HG02852 (cell line): Measurements from ENCODE around the gene STXBP1.
A peak's percentile ranks its signal among the peaks of the same experiment; 100 is the strongest.

Experiments used
- ATAC-seq: cut with Tn5 transposase; IDR thresholded peaks from one replicate; pipeline ENCODE4 v1.9.1; 2021; ENCODE audit warnings: mild to moderate bottlenecking, moderate library complexity; ENCODE audit not compliant: unreplicated experiment

STXBP1 gene

DNA sequence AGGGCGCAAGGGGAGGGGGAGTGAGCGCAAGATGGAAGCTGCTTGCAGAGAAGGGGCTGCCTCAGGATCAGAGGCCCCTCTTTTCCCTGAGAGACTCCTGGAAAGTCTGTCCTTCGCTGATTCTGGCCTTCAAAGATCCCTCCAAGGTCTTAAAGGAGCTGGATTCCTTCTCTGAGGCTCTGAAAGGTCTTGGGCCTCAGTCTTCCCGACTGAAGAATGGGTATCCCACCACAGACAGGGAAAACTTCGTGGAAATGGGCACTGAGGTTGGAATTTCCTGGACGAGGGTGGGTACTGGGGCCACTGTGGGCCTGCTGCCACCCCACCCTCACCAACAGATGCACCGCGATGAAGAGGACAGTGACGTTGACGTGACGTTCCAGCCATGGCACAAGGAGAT lies 100.3 kb downstream of the STXBP1 start:
- no peak for ATAC-seq

GRCh38 chr9:127712867-127713266 lies 100.8 kb downstream of the STXBP1 start:
- ATAC-seq, result no peak

- no peak for ATAC-seq
Measured at GRCh38 chr9:127714020-127714750, 102.1 kb downstream of the STXBP1 start.

DNA sequence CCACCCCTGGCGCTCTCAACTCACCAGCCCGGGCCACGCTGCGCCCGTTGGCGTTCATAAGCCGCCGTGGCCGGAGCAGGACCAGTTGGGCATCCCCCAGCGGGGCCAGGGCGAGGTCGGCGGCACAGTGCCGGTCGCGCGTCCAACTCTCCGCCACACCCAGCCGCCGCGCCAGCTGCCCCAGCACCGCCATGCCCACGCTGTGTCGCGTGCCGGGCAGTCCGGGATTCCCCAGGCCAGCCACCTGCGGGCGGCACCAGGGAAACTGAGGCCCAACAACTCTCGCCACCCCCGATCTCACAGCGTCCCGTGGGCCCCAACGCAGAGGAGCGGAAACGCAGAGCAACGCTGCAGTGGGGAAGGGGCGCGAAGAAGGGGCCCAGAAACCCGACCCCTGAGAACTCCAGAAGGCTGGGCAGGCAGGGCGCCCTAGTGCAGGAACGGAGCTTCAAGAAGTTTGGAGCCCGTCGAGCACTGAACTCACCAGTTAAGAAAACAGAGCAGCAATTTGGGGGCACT lies 102.9 kb downstream of the STXBP1 start:
- peak; percentile 13 for ATAC-seq

- peak; percentile 89 for ATAC-seq
Measured at GRCh38 chr9:127715470-127716337, 103.6 kb downstream of the STXBP1 start, which contains the start of the genes PTRH1 and TTC16. Gene PTRH1, minus strand, starts transcription at chr9:127715663. Its CDS starts 24 bp downstream, at chr9:127715639. Gene TTC16, plus strand, starts transcription at chr9:127716079. Its CDS starts 67 bp downstream, at chr9:127716146.

- no peak for ATAC-seq
Measured at GRCh38 chr9:127716412-127716811, 104.3 kb downstream of the STXBP1 start.

- ATAC-seq, result no peak
Measured at GRCh38 chr9:127717766-127718165, 105.7 kb downstream of the STXBP1 start.

DNA sequence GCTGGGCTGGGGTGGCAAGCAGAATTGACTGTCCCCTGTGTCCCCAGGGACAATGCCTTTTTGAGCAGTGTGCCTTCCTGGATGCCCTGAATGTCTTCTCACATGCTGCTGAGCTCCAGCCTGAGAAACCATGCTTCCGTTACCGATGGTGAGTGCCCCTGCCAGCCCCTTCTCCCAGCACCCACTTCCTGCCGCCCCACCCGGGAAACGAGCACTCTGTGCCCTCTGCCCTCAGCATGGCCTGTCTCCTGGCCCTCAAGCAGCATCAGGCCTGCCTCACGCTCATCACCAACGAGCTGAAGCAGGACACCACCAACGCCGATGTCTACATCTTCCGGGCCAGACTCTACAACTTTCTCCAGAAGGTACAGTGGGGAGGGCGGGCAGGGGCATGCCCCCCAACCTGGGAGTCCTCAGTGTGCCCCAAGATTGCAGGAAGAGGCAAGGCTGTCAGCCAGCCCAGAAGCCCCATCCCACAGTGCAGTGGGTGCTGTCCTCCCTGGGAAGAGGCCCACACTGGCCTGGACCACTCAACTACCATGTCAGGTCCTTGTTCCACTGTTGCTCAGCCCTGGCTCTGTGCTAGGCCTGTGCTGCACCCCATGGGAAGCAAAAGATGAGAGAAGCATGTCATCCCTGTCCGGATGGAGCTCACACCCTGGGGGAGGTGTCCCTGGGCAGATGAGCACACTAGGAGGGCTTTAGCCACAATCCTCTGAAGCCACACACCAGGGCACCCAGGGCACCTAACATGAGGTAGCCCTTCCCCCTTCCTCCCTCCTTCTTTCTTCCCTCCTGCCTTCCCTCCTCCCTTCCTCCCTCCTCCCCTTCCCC lies 108.2 kb downstream of the STXBP1 start:
- no peak for ATAC-seq

- ATAC-seq, result no peak
Measured at GRCh38 chr9:127720865-127721227, 108.8 kb downstream of the STXBP1 start.

- no peak for ATAC-seq
Measured at GRCh38 chr9:127721391-127721821, 109.3 kb downstream of the STXBP1 start.

DNA sequence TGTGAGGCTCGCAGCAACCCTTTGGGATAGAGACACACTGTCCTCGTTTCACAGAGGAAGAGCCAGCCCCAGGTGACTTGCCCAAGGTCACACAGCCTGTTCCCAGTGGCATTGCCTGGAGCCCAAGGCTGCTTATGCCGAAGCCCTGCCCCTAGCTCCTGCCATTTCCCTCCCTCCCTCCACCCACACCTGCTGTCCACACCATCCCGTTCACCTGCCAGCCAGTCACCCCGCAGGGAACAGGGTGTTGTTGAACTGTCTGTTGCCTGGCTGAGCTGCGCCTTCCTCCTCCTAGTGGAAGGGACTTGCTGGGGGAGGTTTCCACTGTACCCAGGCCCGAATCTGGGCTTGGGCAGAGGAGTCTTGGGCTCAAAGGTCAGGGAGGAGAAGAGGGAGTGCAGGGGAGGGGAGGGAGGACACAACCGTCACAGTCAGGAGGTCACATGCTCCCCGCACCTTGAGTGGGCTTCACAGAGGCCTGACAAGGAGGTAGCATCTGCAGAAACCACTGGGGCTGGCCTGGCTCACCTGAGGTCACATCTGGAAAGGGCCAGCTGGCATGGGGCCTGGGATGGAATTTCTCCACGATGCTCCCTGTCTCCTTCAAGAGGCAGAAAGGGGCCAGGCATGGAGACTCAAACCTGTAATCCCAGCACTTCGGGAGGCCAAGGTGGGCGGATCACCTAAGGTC lies 110.1 kb downstream of the STXBP1 start:
- ATAC-seq, result no peak

GRCh38 chr9:127723013-127723412 lies 110.9 kb downstream of the STXBP1 start:
- ATAC-seq, result no peak

- no peak for ATAC-seq
Measured at GRCh38 chr9:127723444-127723843, 111.4 kb downstream of the STXBP1 start.

GRCh38 chr9:127724012-127724411 lies 111.9 kb downstream of the STXBP1 start:
- no peak for ATAC-seq

DNA sequence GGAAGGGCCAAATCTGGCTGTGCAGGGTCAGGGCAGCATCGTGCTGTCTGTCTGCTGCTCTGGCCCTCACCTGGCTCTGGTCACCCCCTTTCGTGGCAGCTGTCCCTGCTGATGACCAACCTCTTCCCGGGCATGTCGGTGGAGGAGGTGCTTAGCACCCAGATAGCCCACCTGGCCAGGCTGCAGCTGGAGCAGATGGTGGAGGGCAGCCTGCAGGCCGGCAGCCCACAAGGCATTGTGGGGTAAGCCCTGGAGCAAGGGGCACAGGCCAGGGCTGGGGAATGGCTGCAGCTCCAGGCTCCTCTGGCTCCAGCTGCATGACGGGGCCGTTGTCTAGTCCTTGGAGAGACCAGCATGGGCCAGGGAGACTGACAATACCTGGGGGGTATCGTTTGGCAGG lies 114.8 kb downstream of the STXBP1 start:
- no peak for ATAC-seq

GRCh38 chr9:127728808-127729207 lies 116.7 kb downstream of the STXBP1 start:
- ATAC-seq, result no peak

GRCh38 chr9:127729522-127730256 lies 117.6 kb downstream of the STXBP1 start:
- ATAC-seq, result no peak

- ATAC-seq, result no peak
Measured at GRCh38 chr9:127730262-127730661, 118.2 kb downstream of the STXBP1 start.

DNA sequence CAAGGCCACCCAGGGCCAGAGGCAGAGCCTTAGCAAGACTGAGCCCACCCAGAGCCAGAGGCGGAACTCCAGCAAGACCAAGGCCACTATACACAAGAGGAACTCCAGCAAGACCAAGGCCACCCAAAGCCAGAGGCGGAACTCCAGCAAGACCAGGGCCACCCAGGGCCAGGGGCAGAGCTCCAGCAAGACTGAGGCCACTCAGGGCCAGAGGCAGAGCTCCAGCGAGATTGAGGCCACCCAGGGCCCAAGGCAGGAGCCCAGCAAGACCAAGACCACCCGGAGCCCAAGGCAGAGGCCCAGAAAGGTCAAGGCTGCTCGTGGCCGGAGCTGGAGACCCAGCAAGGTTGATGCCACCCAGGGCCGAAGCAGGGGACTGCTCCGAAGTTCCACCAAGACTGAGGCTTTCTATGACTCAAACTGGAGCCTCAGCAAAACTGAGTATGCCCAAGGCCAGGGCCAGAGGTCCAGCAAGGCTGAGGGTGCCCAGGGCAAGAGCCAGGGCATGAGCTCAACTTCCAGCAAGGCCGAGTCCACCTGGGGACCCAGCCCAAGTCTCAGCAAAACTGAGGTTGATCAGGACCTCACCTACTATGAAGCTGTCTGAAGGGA lies 118.8 kb downstream of the STXBP1 start:
- ATAC-seq, result no peak
